Esophagus muscularis mucosa (tissue), 4 donors: ENCODE measurements around the gene TSN. TPM values are rescaled to one million over a fixed set of nuclear protein-coding genes. Genes with fewer than 3 reads are reported as not detected.

Source experiments
- DNase-seq: peaks from one replicate; pipeline ENCODE4 v3.0.0-alpha.2; 2017; ENCODE audit errors: extremely low spot score
- H3K27ac ChIP-seq, 4 donors: fragments of 200-600 bp; sonication (generic); replicated peaks in 1 of 4; 1 replicate in 3 of 4; 2 replicates in 1 of 4; pipeline ENCODE4 v1.5.1; 2016 to 2019; ENCODE audit warnings: mild to moderate bottlenecking in 1 of 4
- H3K27me3 ChIP-seq, 4 donors: fragments of 200-600 bp; sonication (generic); one replicate each; pipeline versions ENCODE4 v1.5.1 to v1.6.0; 2016 to 2019
- H3K36me3 ChIP-seq, 4 donors: fragments of 200-600 bp; sonication (generic); one replicate each; pipeline ENCODE4 v1.5.1; 2016 to 2019
- H3K4me1 ChIP-seq, 4 donors: fragments of 200-600 bp; sonication (generic); one replicate each; pipeline ENCODE4 v1.5.1; 2016 to 2019
- H3K4me3 ChIP-seq, 4 donors: fragments of 200-600 bp; sonication (generic); 1 replicate in 2 of 4; 2 replicates in 2 of 4; pipeline ENCODE4 v1.5.1; 2016 to 2019; ENCODE audit warnings: mild to moderate bottlenecking in 4 of 4, moderate library complexity in 1 of 4
- H3K9me3 ChIP-seq, 4 donors: fragments of 200-600 bp; sonication (generic); 1 replicate in 3 of 4; 2 replicates in 1 of 4; pipeline ENCODE4 v1.5.1; 2016 to 2019
- CTCF ChIP-seq, 3 experiments: fragments of 200-600 bp in 2 of 3; fragments of 450-650 bp in 1 of 3; sonication (generic) in 2 of 3; IDR thresholded peaks; one replicate each; pipeline ENCODE4 v1.5.1; 2017 to 2019; ENCODE audit warnings: antibody characterized with exemption in 3 of 3, mild to moderate bottlenecking in 2 of 3, moderate library complexity in 1 of 3
- EP300 ChIP-seq: sonication (generic); formaldehyde crosslinking; IDR thresholded peaks from one replicate; pipeline ENCODE4 v1.6.1; 2017; ENCODE audit warnings: antibody characterized with exemption
- POLR2A ChIP-seq: fragments of 450-650 bp; IDR thresholded peaks from one replicate; pipeline ENCODE4 v1.6.1; 2017; ENCODE audit warnings: antibody characterized with exemption, moderate library complexity, mild to moderate bottlenecking, low read depth
- POLR2AphosphoS5 ChIP-seq, 2 donors: sonication (generic); formaldehyde crosslinking; IDR thresholded peaks; one replicate each; pipeline ENCODE4 v1.6.1; 2017; ENCODE audit warnings: antibody characterized with exemption in 2 of 2
- WGBS: methylation state at CpG from one replicate; pipeline ENCODE4 v1.1.5; 2018; 5-methylcytosine and 5-hydroxymethylcytosine counted together
- intact Hi-C: fragments of 100-400 bp; cut with DNase I; formaldehyde crosslinking; loops from one replicate; pipeline ENCODE4 v1.15.1; 2023
- total RNA-seq, 4 donors: library from RNA; depleted of rRNA; stranded (reverse); fragments of >200 nt; gene quantifications; one replicate each; pipeline versions ENCODE4 v1.1.0 to v1.2.1, GENCODE V29; 2016

The TSN gene
- total RNA-seq, 4 donors from 2014 or later: 24.5 to 33.6 (median 26.3) TPM

- intact Hi-C loops: no loop called here
- Histone ChIP-seq H3K27ac (no peak overlapping the region), H3K4me3 (no peak overlapping the region), H3K9me3 (peaks cover 0 to 12% (median 5%) of the 10 kb centered on the region in 4 donors), H3K27me3 (peaks cover 0 to 25% (median 0%) of the 10 kb centered on the region in 4 donors), H3K4me1 (no peaks in the 10 kb centered on the region), H3K36me3 (no peaks in the 10 kb centered on the region)
- no peak for TF ChIP-seq EP300
- TF ChIP-seq CTCF (IDR thresholded peaks at IDR 0.05): no peak
- TF ChIP-seq POLR2AphosphoS5 (IDR thresholded peaks at IDR 0.05): no peak
- no peak for TF ChIP-seq POLR2A
- DNase-seq: no peak
- WGBS: 84% methylated on average over 3 of the region's 3 CpGs
Measured at GRCh38 chr2:121791290-121791689, 35.8 kb downstream of the TSN start.

DNA sequence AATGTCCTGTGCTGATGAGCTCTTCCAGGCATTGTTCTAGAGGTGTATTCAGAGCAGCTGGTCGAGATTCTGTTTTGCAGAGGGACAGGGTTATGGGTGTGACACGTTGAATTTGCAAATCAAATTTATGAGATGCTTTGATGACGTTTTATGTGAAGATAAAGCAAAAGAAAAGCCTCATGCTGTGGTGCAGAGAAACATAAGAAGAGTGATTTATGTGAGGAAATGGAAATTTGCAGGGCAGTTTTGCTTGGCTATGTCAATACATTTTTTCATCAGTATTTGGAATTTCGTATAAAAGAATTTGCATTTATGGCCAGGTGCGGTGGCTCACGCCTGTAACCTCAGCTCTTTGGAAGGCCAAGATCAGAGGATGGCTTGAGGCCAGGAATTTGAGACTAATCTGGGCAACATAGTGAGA, 36.4 kb downstream of the TSN start:
- Histone ChIP-seq H3K27ac (no peak overlapping the region), H3K27me3 (peaks cover 0 to 27% (median 0%) of the 10 kb centered on the region in 4 donors), H3K9me3 (peaks cover 0 to 12% (median 5%) of the 10 kb centered on the region in 4 donors), H3K36me3 (no peaks in the 10 kb centered on the region), H3K4me3 (no peak overlapping the region), H3K4me1 (no peaks in the 10 kb centered on the region)
- no peak for DNase-seq
- TF ChIP-seq POLR2A (no peak), POLR2AphosphoS5 (IDR thresholded peaks at IDR 0.05) (no peak), CTCF (IDR thresholded peaks at IDR 0.05) (no peak), EP300 (no peak)
- intact Hi-C loops: no loop called here
- WGBS: 55% methylated on average over 6 of the region's 6 CpGs

GRCh38 chr2:121793816-121794215, 38.4 kb downstream of the TSN start:
- intact Hi-C loops: no loop called here
- no peaks in the 10 kb centered on the region for H3K4me1 ChIP-seq
- no peak overlapping the region for H3K4me3 ChIP-seq
- no peak overlapping the region for H3K27ac ChIP-seq
- DNase-seq: no peak
- peaks cover 0 to 5% (median under 1%) of the 10 kb centered on the region in 4 donors for H3K9me3 ChIP-seq
- WGBS: 87% methylated on average over 3 of the region's 3 CpGs
- no peaks in the 10 kb centered on the region for H3K36me3 ChIP-seq
- TF ChIP-seq CTCF (IDR thresholded peaks at IDR 0.05): no peak
- no peak for TF ChIP-seq POLR2AphosphoS5 (IDR thresholded peaks at IDR 0.05)
- no peak for TF ChIP-seq POLR2A
- TF ChIP-seq EP300: no peak
- H3K27me3 ChIP-seq: peaks cover 0 to 24% (median 0%) of the 10 kb centered on the region in 4 donors

- Histone ChIP-seq H3K36me3 (no peaks in the 10 kb centered on the region), H3K27ac (no peak overlapping the region), H3K4me3 (no peak overlapping the region), H3K4me1 (no peaks in the 10 kb centered on the region), H3K27me3 (peaks cover 0 to 23% (median 0%) of the 10 kb centered on the region in 4 donors), H3K9me3 (peaks cover 0 to under 1% (median 0%) of the 10 kb centered on the region in 4 donors)
- DNase-seq: no peak
- WGBS: 81% methylated on average over 6 of the region's 6 CpGs
- intact Hi-C loops: no loop called here
- TF ChIP-seq CTCF (IDR thresholded peaks at IDR 0.05) (no peak), POLR2A (no peak), EP300 (no peak), POLR2AphosphoS5 (IDR thresholded peaks at IDR 0.05) (no peak)
Measured at GRCh38 chr2:121794233-121794632, 38.8 kb downstream of the TSN start.

GRCh38 chr2:121796239-121796638, 40.8 kb downstream of the TSN start:
- WGBS: 89% methylated on average over 4 of the region's 4 CpGs

More at GRCh38 chr2:121796239-121796638, 40.8 kb downstream of the TSN start:
- intact Hi-C loops: no loop called here
- peaks cover 0 to 6% (median 0%) of the 10 kb centered on the region in 4 donors for H3K27me3 ChIP-seq
- H3K4me3 ChIP-seq: no peak overlapping the region
- H3K9me3 ChIP-seq: peaks cover 0 to 3% (median under 1%) of the 10 kb centered on the region in 4 donors
- no peak overlapping the region for H3K27ac ChIP-seq
- TF ChIP-seq POLR2A: no peak
- no peak for TF ChIP-seq EP300
- H3K36me3 ChIP-seq: no peaks in the 10 kb centered on the region
- no peak for DNase-seq
- no peaks in the 10 kb centered on the region for H3K4me1 ChIP-seq
